Suprapubic skin (tissue), 4 donors: ENCODE results near the gene EIF4EBP2. TPM values are rescaled to one million over a fixed set of nuclear protein-coding genes. Genes with fewer than 3 reads are reported as not detected.
A peak's percentile ranks its signal among the peaks of the same experiment; 100 is the strongest.

ENCODE experiments used
- DNase-seq, 2 donors: peaks; one replicate each; pipeline ENCODE4 v3.0.0-alpha.2; 2019; ENCODE audit warnings: low spot score in 2 of 2
- H3K27ac ChIP-seq: fragments of 200-600 bp; sonication (generic); one replicate; pipeline ENCODE4 v1.5.1; 2019
- H3K27me3 ChIP-seq: fragments of 200-600 bp; sonication (generic); one replicate; pipeline ENCODE4 v1.5.1; 2019
- H3K36me3 ChIP-seq: fragments of 200-600 bp; sonication (generic); one replicate; pipeline ENCODE4 v1.5.1; 2019
- H3K4me1 ChIP-seq: fragments of 200-600 bp; sonication (generic); one replicate; pipeline ENCODE4 v1.5.1; 2019
- H3K4me3 ChIP-seq: fragments of 200-600 bp; sonication (generic); one replicate; pipeline ENCODE4 v1.5.1; 2019; ENCODE audit warnings: mild to moderate bottlenecking
- H3K9me3 ChIP-seq: fragments of 200-600 bp; sonication (generic); one replicate; pipeline ENCODE4 v1.5.1; 2019
- CTCF ChIP-seq, 2 donors: fragments of 200-600 bp in 1 of 2; fragments of 450-650 bp in 1 of 2; sonication (generic) in 1 of 2; IDR thresholded peaks; one replicate each; pipeline ENCODE4 v1.5.1; 2016 to 2019; ENCODE audit warnings: antibody characterized with exemption in 2 of 2, mild to moderate bottlenecking in 1 of 2, moderate library complexity in 1 of 2
- EP300 ChIP-seq: sonication (generic); formaldehyde crosslinking; IDR thresholded peaks from one replicate; pipeline ENCODE4 v1.6.1; 2017; ENCODE audit warnings: antibody characterized with exemption
- POLR2A ChIP-seq, 2 donors: fragments of 450-650 bp; IDR thresholded peaks; one replicate each; pipeline ENCODE4 v1.6.1; 2017; ENCODE audit warnings: antibody characterized with exemption in 2 of 2, mild to moderate bottlenecking in 2 of 2, moderate library complexity in 2 of 2
- POLR2AphosphoS5 ChIP-seq, 3 donors: sonication (generic); formaldehyde crosslinking; IDR thresholded peaks; one replicate each; pipeline ENCODE4 v1.6.1; 2017; ENCODE audit warnings: antibody characterized with exemption in 3 of 3
- WGBS: methylation state at CpG from one replicate; pipeline ENCODE4 v1.1.5; 2018; 5-methylcytosine and 5-hydroxymethylcytosine counted together
- total RNA-seq, 4 donors: library from RNA; depleted of rRNA; stranded (reverse); fragments of >200 nt; gene quantifications; one replicate each; pipeline ENCODE4 v1.1.0, GENCODE V29; 2016

EIF4EBP2 gene
- total RNA-seq, 4 donors from 2014 or later = 71.7 to 91.6 (median 77.1) TPM

DNA sequence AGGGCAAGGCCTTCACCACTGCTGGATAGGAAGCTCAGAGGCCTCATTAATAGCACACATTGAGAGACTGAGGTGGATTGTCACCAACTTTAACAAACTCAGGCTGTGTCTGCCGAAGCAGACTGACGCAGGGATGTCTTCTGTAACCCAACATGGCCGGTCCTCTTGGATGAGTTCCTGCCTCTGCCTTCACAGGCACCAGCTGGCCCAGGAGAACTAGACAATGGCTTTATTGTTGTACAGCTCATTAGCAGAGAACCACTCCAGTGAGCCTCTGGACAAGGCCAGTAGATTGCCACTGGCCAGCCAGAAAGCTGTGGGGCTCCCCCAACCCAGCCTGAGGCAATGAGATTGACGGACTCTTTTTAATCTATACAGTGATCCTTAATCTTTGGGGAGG lies 28.2 kb downstream of the EIF4EBP2 start:
- H3K27ac ChIP-seq = peak overlapping the region; percentile 18

GRCh38 chr10:70432561-70433263 lies 28.8 kb downstream of the EIF4EBP2 start:
- 71% methylated on average over 6 of the region's 6 CpGs for WGBS
- H3K27me3 ChIP-seq = no peaks in the 10 kb centered on the region
- no peaks in the 10 kb centered on the region for H3K9me3 ChIP-seq
- TF ChIP-seq POLR2A (IDR thresholded peaks at IDR 0.05) = no peak
- no peak for TF ChIP-seq EP300
- TF ChIP-seq CTCF (IDR thresholded peaks at IDR 0.05) = no peak
- no peak for TF ChIP-seq POLR2AphosphoS5 (IDR thresholded peaks at IDR 0.05)
- H3K4me1 ChIP-seq = peaks cover 25% of the 10 kb centered on the region
- no peak overlapping the region for H3K4me3 ChIP-seq
- DNase-seq = no peak
- no peak overlapping the region for H3K27ac ChIP-seq
- H3K36me3 ChIP-seq = peaks cover 25% of the 10 kb centered on the region

More for the DNA sequence above, 28.2 kb downstream of the EIF4EBP2 start:
- DNase-seq = no peak
- Histone ChIP-seq H3K9me3 (no peaks in the 10 kb centered on the region), H3K27me3 (no peaks in the 10 kb centered on the region), H3K36me3 (peaks cover 31% of the 10 kb centered on the region), H3K4me1 (peaks cover 25% of the 10 kb centered on the region), H3K4me3 (no peak overlapping the region)
- TF ChIP-seq CTCF (IDR thresholded peaks at IDR 0.05) (no peak), EP300 (no peak), POLR2AphosphoS5 (IDR thresholded peaks at IDR 0.05) (no peak), POLR2A (IDR thresholded peaks at IDR 0.05) (no peak)
- 72% methylated on average over 2 of the region's 4 CpGs for WGBS

DNA sequence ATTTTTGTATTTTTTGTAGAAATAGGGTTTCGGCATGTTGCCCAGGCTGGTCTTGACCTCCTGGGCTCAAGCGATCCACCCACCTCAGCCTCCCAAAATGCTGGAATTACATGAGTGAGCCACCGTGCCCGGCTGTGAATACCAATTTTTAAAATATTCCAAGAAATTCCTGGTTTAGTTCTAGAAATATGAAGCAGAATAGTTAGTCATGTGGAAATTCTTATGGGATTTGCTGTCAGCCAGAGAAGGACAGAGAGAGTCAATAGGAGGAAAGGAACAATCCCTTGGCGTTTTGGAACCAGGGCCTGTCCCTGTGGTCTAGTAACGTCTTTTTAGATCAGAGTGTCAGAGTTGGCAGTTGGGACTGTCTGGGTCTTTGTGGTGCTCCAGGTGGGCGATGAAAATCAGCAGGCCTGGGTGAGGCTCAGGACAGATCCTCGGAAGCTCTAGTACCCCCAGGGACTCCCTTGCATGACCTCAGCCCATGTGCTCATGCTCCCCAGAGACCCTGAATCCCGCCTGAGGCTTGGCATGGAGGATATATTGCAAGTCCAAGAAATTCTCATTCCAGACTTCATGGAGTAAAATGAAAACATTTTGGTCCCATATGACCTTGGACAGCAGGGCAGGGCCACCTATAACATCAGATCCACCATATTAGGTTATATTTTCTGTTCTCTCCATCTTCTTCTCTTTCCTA lies 29.8 kb downstream of the EIF4EBP2 start:
- WGBS = 72% methylated on average over 9 of the region's 9 CpGs
- H3K27me3 ChIP-seq = peaks cover 4% of the 10 kb centered on the region
- peaks cover 25% of the 10 kb centered on the region for H3K4me1 ChIP-seq
- H3K9me3 ChIP-seq = no peaks in the 10 kb centered on the region
- peaks cover 15% of the 10 kb centered on the region for H3K36me3 ChIP-seq
- no peak overlapping the region for H3K4me3 ChIP-seq
- no peak for TF ChIP-seq EP300
- no peak for TF ChIP-seq CTCF (IDR thresholded peaks at IDR 0.05)
- TF ChIP-seq POLR2AphosphoS5 (IDR thresholded peaks at IDR 0.05) = no peak
- no peak for TF ChIP-seq POLR2A (IDR thresholded peaks at IDR 0.05)
- no peak overlapping the region for H3K27ac ChIP-seq
- no peak for DNase-seq

- Histone ChIP-seq H3K36me3 (no peaks in the 10 kb centered on the region), H3K4me3 (no peak overlapping the region), H3K27me3 (peaks cover 21% of the 10 kb centered on the region), H3K4me1 (peaks cover 24% of the 10 kb centered on the region), H3K27ac (no peak overlapping the region), H3K9me3 (no peaks in the 10 kb centered on the region)
- DNase-seq = no peak
- WGBS = 94% methylated on average over 12 of the region's 19 CpGs
- TF ChIP-seq POLR2AphosphoS5 (IDR thresholded peaks at IDR 0.05) (no peak), CTCF (IDR thresholded peaks at IDR 0.05) (no peak), POLR2A (IDR thresholded peaks at IDR 0.05) (no peak), EP300 (no peak)
These were observed 31.5 kb downstream of the EIF4EBP2 start for GRCh38 chr10:70435241-70436085.
